K562 (cell line): ENCODE results near the gene GCH1. TPM values are rescaled to one million over a fixed set of nuclear protein-coding genes. Genes with fewer than 3 reads are reported as not detected.

Experiments
- ATF7 ChIP-seq: fragments of 450-650 bp; IDR thresholded peaks from 2 replicates; pipeline ENCODE4 v1.7.1; 2014; ENCODE audit warnings: mild to moderate bottlenecking, moderate library complexity
- BRF1 ChIP-seq: IDR thresholded peaks from 3 replicates; pipeline ENCODE4 v1.6.1; 2011; ENCODE audit warnings: borderline replicate concordance, mild to moderate bottlenecking; ENCODE audit not compliant: insufficient read length; ENCODE audit errors: extremely low read depth
- CBX8 ChIP-seq: fragments of 200-600 bp; sonication (generic); IDR thresholded peaks from 2 replicates; pipeline ENCODE4 v1.6.1; 2012; ENCODE audit warnings: borderline replicate concordance, mixed run types, low read depth, mild to moderate bottlenecking, moderate library complexity, mixed read lengths, low read length, control low read depth, inconsistent platforms; ENCODE audit not compliant: poor library complexity, severe bottlenecking; ENCODE audit errors: extremely low read depth
- CHCHD3 ChIP-seq: fragments of 250-450 bp; sonication (Bioruptor Pico); IDR thresholded peaks from 2 replicates; pipeline ENCODE4 v2.1.2; 2022; ENCODE audit warnings: mild to moderate bottlenecking
- CHD4 ChIP-seq: fragments of 200-600 bp; sonication (generic); IDR thresholded peaks from 3 replicates; pipeline ENCODE4 v1.6.1; 2012; ENCODE audit warnings: low read depth, mild to moderate bottlenecking, mixed read lengths, low read length, inconsistent platforms; ENCODE audit not compliant: insufficient read depth, insufficient replicate concordance, poor library complexity, severe bottlenecking
- E2F6 ChIP-seq, 2 experiments: IDR thresholded peaks; 2 replicates each; pipeline ENCODE4 v1.6.1; 2011; ENCODE audit warnings: borderline replicate concordance in 1 of 2, control low read depth in 1 of 2, low read depth in 1 of 2, low read length in 1 of 2, mild to moderate bottlenecking in 1 of 2, mixed read lengths in 1 of 2, moderate library complexity in 1 of 2; ENCODE audit not compliant: insufficient read depth in 1 of 2, insufficient read length in 1 of 2, poor library complexity in 1 of 2, severe bottlenecking in 1 of 2; ENCODE audit errors: extremely low read depth in 1 of 2
- ELF4 ChIP-seq: fragments of 450-650 bp; formaldehyde crosslinking; IDR thresholded peaks from 2 replicates; pipeline ENCODE4 v1.4.0; 2022; ENCODE audit warnings: missing genetic modification characterization
- FOXK2 ChIP-seq, 2 experiments: fragments of 450-650 bp; IDR thresholded peaks in 1 of 2; conservative IDR thresholded peaks in 1 of 2; 2 replicates each; pipeline ENCODE4 v1.6.1; 2016; ENCODE audit warnings: low read depth in 2 of 2, mild to moderate bottlenecking in 1 of 2
- JUNB ChIP-seq: fragments of 450-650 bp; formaldehyde crosslinking; conservative IDR thresholded peaks from 2 replicates; pipeline ENCODE4 v1.4.0; 2020; ENCODE audit warnings: mild to moderate bottlenecking
- MAX ChIP-seq: sonication (generic); formaldehyde crosslinking; IDR thresholded peaks from 2 replicates; pipeline ENCODE4 v1.9.0; 2022; ENCODE audit warnings: mild to moderate bottlenecking, missing genetic modification reagents
- MTA2 ChIP-seq: fragments of 450-650 bp; IDR thresholded peaks from 2 replicates; pipeline ENCODE4 v1.6.1; 2016; ENCODE audit warnings: low read depth
- MTA3 ChIP-seq: fragments of 450-650 bp; formaldehyde crosslinking; IDR thresholded peaks from 2 replicates; pipeline ENCODE4 v1.6.1; 2017; ENCODE audit warnings: mild to moderate bottlenecking, borderline replicate concordance
- NCOA1 ChIP-seq: fragments of 450-650 bp; IDR thresholded peaks from 2 replicates; pipeline ENCODE4 v1.6.1; 2016; ENCODE audit warnings: low read depth
- PKNOX1 ChIP-seq: fragments of 450-650 bp; IDR thresholded peaks from 2 replicates; pipeline ENCODE4 v1.6.1; 2016
- POLR2A ChIP-seq: fragments of 450-650 bp; conservative IDR thresholded peaks from 2 replicates; pipeline ENCODE4 v1.6.1; 2016
- POLR3A ChIP-seq: IDR thresholded peaks from 2 replicates; pipeline ENCODE4 v1.6.1; 2011; ENCODE audit warnings: borderline replicate concordance, mild to moderate bottlenecking, moderate library complexity; ENCODE audit not compliant: insufficient read length, insufficient read depth; ENCODE audit errors: extremely low read depth
- RBBP5 ChIP-seq: fragments of 200-600 bp; sonication (generic); IDR thresholded peaks from 2 replicates; pipeline ENCODE4 v1.6.1; 2012; ENCODE audit warnings: borderline replicate concordance, mild to moderate bottlenecking, low read length, control low read depth, inconsistent platforms; ENCODE audit not compliant: insufficient read depth, poor library complexity, severe bottlenecking
- SOX6 ChIP-seq: fragments of 450-650 bp; IDR thresholded peaks from 2 replicates; pipeline ENCODE4 v1.6.1; 2014; ENCODE audit warnings: mild to moderate bottlenecking
- SP2 ChIP-seq: IDR thresholded peaks from 2 replicates; pipeline ENCODE4 v1.6.1; 2011; ENCODE audit warnings: mild to moderate bottlenecking, low read depth, low read length, moderate library complexity; ENCODE audit not compliant: poor library complexity, severe bottlenecking; ENCODE audit errors: extremely low read depth
- SUPT5H ChIP-seq: fragments of 450-650 bp; IDR thresholded peaks from 2 replicates; pipeline ENCODE4 v1.6.1; 2016
- TAF1 ChIP-seq: IDR thresholded peaks from 2 replicates; pipeline ENCODE4 v1.6.1; 2011; ENCODE audit warnings: mild to moderate bottlenecking, low read length, moderate library complexity; ENCODE audit not compliant: insufficient read depth, control insufficient read depth, severe bottlenecking; ENCODE audit errors: extremely low read depth
- TBP ChIP-seq: optimal IDR thresholded peaks from 2 replicates; pipeline ENCODE3; 2011; ENCODE audit warnings: low read depth, low read length, improper control_type of control experiment
- TCF3 ChIP-seq: sonication (generic); formaldehyde crosslinking; IDR thresholded peaks from 2 replicates; pipeline ENCODE4 v1.4.0; 2020; ENCODE audit warnings: mild to moderate bottlenecking, missing genetic modification reagents
- polyA plus RNA-seq, 8 experiments: library from polyadenylated mRNA; depleted of rRNA in 4 of 8; stranded (reverse) in 5 of 8; unstranded in 3 of 8; fragments of >200 nt; fragmentation: Nextera tagmentation in 2 of 8; fragmentation: Illumina TruSeq in 1 of 8; extraction: Ambion mirVana in 2 of 8; extraction: Trizol in 1 of 8; gene quantifications; 2 replicates each; pipeline versions ENCODE4 v1.2.1 to v1.2.3, GENCODE V29; 2011 to 2014; ENCODE audit warnings: inconsistent platforms in 1 of 8, missing spikeins in 1 of 8
- total RNA-seq, 7 experiments: library from RNA; depleted of rRNA in 6 of 7; stranded (reverse); fragments of >200 nt in 6 of 7; fragmentation: Illumina TruSeq in 2 of 7; extraction: Trizol in 2 of 7; gene quantifications; 2 replicates each; pipeline versions ENCODE4 v1.2.1 to v1.2.3, GENCODE V29; 2011 to 2021; ENCODE audit warnings: low replicate concordance in 1 of 7
- TF ChIP-seq, protein P1 (sequence below): fragments of 250-450 bp; sonication (Bioruptor Pico); IDR thresholded peaks from 2 replicates; pipeline ENCODE4 v1.4.0; 2020

GCH1 gene
- total and polyA plus RNA-seq, 9 of the 15 experiments (the other 6 are each of a cell fraction or from before 2014, with no cell fraction given): 3.9 to 13.1 (median 6.5) TPM

DNA sequence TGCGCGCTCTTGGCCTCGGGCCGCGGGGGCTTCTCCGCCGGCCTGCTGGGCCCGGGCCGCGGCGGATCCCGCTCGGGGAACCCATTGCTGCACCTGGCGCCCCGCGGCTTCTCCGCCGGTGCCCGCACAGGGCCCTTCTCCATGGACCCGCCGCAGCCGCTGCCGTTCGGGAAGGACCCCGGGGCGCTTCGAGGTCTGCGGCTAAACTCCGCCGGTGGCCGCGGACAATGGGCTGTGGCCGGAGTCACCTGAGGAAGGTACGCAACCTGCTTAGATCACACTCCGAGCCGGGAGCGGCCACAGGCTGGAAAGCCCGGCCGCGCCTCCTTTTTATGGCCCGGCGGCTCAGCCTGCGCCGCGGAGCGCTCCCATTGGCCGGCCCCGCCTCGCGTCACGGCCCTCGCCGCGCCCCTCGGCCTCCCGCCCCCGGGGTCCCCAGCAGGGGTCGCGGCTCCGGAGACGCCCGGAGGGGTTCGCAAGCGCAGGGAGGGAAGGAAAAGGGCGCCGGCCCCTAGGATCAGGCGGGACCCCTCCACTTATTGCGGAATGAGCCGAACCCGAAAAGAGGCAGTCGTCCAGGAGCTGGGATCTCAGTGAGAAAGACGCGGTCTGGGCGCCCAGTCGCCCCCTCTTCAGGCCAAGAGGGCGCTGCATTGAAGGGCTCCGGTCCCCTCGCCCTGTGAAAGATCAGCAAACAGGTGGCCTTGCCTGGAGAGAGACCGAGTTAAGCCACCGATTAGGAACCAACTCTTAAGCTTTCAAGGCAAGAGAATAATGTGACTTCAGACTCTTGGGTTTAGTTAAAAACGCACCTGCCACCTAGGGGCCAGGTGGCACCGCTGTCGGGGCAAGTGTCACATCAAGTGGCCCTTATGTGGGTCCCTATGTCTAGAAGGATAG is at the start of gene GCH1 (continued):
- TF ChIP-seq E2F6 (IDR thresholded peaks at IDR 0.05; ENCODE audit: borderline replicate concordance in 1 of 2, extremely low read depth in 1 of 2, insufficient read depth in 1 of 2, insufficient read length in 1 of 2, low read depth in 1 of 2, low read length in 1 of 2, poor library complexity in 1 of 2, severe bottlenecking in 1 of 2): peak in 1 of 2 experiments; percentile 24
- peak; percentile 30 for TF ChIP-seq TAF1
- no peak for TF ChIP-seq MAX (CRISPR knock-in tag)
- TF ChIP-seq MTA2: no peak
- TF ChIP-seq POLR2A: peak; percentile 81
- peak; percentile 68 for TF ChIP-seq SUPT5H
- 0 out of 2 replicates have a peak, but pooled peaks have one; percentile 16 for TF ChIP-seq PKNOX1
- no peak for TF ChIP-seq SP2
- no peak for TF ChIP-seq TCF3
- no peak for TF ChIP-seq FOXK2 (conservative IDR thresholded peaks at IDR 0.05 in 1 of 2, IDR thresholded peaks at IDR 0.05 in 1 of 2; ENCODE audit: low read depth in 2 of 2)
- TF ChIP-seq CHCHD3 (CRISPR knock-in tag): no peak
- TF ChIP-seq POLR3A: no peak
- no peak for TF ChIP-seq BRF1
- no peak for TF ChIP-seq JUNB
- TF ChIP-seq SOX6: 0 out of 2 replicates have a peak, but pooled peaks have one; percentile 6
- TF ChIP-seq RBBP5: peak; percentile 32
- TF ChIP-seq CHD4: no peak
- peak; percentile 91 for TF ChIP-seq TBP
- TF ChIP-seq, protein P1, sequence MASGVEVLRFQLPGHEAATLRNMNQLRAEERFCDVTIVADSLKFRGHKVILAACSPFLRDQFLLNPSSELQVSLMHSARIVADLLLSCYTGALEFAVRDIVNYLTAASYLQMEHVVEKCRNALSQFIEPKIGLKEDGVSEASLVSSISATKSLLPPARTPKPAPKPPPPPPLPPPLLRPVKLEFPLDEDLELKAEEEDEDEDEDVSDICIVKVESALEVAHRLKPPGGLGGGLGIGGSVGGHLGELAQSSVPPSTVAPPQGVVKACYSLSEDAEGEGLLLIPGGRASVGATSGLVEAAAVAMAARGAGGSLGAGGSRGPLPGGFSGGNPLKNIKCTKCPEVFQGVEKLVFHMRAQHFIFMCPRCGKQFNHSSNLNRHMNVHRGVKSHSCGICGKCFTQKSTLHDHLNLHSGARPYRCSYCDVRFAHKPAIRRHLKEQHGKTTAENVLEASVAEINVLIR (CRISPR knock-in tag): peak; percentile 49
- no peak for TF ChIP-seq ELF4 (CRISPR knock-in tag)
- TF ChIP-seq NCOA1: no peak
- peak; percentile 95 for TF ChIP-seq MTA3
- 0 out of 2 replicates have a peak, but pooled peaks have one; percentile 15 for TF ChIP-seq ATF7
- TF ChIP-seq CBX8: no peak
